HG03103 (cell line): ENCODE data around the gene PTGFRN.
"Not testable (repeated sequence)": the region's sequence is repeated elsewhere in the genome, so short reads cannot be mapped to it uniquely, and the experiment has no call there.

Experiments
- ATAC-seq: cut with Tn5 transposase; IDR thresholded peaks from one replicate; pipeline ENCODE4 v1.9.1; 2021; ENCODE audit warnings: low read depth; ENCODE audit not compliant: unreplicated experiment

Gene PTGFRN

GRCh38 chr1:116962987-116963639 lies 53.4 kb downstream of the PTGFRN start:
- ATAC-seq = peak; percentile 80

- no peak for ATAC-seq
These were observed 57.1 kb downstream of the PTGFRN start for GRCh38 chr1:116966791-116967190.

DNA sequence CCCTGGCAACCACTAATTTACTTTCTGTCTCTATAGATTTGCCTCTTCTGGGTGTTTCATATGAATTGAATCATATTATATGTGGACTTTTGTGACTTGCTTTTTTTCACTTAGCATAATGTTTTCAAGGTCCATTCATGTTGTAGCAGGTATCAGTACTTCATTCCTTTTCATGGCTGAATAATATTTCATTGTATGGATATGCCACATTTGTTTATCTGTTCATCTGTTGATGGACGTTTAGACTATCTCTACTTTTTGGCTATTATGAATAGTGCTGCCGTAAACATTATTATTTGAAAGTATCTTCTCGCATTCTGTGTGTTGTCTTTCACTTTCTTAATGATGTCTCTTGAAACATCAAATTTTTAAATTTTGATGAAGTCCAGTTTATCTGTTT lies 59.0 kb downstream of the PTGFRN start:
- no peak for ATAC-seq

DNA sequence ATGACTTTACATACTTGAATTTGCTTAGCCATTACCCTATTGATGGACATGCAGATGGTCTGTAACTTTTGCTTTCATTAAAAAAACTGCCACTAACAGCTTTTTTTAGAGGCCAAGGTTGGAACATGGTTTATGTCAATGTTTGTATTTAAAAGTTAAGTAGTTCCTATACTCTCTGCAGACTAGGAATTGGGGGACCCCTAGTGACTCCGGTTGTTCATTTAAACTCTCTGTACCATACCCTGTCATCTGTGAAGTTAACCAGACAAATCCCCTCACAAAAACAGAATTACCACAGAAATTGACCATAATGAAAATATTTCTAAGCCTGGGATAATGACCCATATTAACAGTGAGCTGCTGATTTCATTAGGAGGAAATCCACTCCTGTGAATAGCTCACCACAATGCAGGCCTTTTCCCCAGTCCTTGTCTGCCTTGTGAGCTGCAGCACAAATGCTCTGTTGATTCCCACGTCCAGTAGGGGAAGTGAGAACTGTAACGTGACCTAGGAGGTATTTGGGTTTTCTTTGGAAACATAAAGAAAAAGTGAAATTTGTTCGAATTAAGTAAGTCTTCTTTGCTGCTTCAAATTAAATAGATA lies 61.6 kb downstream of the PTGFRN start:
- no peak for ATAC-seq

DNA sequence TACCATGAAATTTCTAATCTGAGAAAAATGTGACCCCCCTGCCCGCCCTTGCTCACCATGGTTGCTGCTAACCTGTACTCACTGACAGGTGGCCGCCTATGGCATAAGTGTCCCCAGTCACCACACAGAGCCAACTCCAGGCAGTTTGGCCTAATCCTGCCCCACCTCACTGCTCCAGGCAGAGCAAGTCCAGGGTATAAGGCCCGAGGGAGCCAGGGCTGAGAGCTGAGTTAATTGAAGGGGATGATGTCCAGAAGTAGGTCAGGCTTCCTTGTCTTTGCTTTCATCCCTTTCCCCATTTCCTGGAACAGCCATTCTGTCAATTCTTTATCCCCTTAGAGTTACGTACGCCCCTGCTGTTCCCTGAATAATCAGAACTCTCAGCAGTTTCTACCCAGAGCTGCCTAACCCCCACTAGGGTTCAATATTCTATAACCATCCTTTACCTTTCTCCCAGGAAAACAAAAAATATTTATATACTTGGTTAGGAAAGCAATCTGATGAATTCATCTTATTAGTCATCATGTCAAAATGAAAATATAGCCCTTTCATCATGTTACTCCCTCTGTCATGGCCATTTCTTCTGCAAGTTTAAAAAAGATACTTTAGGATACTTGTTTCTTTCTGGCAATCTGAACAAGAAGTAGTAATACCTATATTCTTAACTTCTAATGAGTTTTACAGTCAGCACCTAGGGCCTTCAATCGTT lies 62.4 kb downstream of the PTGFRN start:
- ATAC-seq = no peak

GRCh38 chr1:116972674-116973030 lies 62.9 kb downstream of the PTGFRN start:
- no peak for ATAC-seq

DNA sequence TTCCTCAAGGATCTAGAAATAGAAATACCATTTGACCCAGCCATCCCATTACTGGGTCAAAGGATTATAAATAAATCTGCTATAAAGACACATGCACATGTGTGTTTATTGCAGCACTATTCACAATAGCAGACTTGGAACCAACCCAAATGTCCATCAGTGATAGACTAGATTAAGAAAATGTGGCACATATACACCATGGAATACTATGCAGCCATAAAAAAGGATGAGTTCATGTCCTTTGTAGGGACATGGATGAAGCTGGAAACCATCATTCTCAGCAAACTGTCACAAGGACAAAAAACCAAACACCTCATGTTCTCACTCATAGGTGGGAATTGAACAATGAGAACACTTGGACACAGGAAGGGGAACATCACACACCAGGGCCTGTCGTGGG lies 70.6 kb downstream of the PTGFRN start:
- ATAC-seq = not testable (repeated sequence)

DNA sequence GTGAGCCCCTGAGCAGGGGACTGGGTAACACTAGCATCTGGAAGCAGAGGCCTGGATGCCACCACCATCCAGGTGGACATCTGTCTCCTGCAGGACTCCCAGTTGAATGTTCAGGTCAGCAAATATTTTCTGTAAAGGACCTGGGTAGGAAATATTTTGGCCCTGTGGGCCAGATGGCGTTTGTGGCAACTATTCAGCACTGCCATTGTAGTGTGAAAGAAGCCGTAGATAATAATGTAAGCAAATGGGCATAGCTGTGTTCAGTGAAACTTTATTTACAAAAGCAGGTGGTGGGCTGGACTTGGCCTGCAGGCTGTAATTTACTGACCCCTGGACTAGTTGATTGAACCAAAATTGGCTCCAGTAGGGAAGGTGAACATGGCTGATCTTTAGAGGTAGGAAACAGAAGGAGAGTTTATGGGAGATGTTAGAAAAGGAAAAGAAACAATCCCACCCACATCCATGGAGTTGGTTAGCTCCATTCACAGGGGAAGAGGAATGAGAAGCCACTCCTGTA lies 71.9 kb downstream of the PTGFRN start:
- no peak for ATAC-seq

DNA sequence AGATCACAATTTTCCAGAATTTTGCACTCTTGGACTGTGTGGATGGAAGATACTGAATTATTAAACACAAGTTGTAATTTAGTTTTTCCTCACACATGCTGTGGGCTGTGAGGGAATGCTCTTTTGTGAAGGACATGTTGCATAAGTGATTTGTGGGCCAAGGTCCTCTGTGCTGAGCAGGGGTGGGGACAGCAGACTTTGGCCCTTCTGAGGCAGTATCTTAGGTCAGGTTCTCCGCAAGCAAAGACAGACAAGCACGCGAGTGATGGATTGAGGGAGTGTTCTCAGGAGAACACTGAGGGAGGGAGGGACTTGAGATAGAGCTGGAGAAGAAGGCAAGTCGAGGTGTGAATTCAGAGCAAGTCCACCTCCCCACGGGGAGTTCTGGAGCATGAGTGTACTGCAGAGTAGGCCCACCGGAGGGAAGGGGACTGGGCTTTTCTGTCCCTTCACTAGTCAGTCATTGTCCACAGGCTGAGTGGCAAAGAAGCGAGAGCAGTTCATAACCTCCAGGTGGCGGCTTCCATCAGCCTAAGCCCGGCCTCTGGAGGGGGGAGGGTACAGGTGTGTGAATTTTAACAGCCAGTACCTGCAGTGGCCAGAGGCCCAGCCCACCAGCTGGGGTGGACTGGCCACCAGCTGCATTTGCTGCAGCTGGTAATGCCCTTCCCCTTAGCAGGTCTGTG lies 72.7 kb downstream of the PTGFRN start:
- no peak for ATAC-seq

GRCh38 chr1:116983112-116983511 lies 73.4 kb downstream of the PTGFRN start:
- ATAC-seq = no peak

DNA sequence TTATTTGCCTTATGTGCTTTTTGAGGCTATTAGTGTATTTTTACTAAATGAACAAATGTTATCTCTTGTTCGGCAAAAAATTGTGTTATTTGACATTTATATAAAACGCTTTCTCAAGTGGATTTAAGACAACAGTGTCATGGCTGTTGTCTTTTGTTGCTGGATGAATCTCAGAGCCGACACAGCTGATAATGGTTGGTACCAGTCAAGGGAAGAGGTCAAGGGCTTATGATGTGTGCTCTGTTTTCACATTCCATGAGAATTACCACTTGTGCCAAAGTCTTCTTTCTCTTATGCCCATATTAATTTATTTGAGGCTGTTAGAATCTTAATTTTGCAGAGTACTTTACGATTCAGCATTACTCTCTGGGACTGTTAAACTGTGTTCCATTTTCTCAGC lies 74.0 kb downstream of the PTGFRN start:
- no peak for ATAC-seq

DNA sequence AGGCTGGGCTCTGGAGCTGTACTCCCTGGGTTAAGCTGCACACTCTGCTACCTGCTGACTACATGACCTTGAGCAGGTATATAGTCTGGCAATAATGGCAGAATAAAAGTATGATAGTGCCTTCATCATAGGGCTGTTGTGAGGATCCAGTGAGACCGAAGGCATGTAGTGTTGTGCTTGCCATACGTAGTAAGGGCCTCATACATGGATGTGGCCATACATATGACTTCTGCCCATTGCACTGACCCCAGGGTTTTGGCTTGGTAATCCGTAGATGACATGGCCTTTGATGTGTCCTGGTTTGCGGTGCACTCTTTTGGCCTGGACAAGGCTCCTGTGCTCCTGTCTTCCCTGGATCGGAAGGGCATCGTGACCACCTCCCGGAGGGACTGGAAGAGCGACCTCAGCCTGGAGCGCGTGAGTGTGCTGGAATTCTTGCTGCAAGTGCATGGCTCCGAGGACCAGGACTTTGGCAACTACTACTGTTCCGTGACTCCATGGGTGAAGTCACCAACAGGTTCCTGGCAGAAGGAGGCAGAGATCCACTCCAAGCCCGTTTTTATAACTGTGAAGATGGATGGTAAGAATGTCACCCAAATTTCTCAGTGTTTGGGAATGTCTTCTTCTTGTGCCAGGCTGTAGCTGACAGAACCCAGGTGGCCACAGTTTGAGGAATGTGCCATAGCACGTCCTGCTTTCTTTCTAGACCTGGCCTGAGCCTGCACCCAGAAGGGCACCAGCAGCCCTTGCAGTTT lies 74.9 kb downstream of the PTGFRN start:
- ATAC-seq = no peak

- ATAC-seq = no peak
These were observed 76.9 kb downstream of the PTGFRN start for GRCh38 chr1:116986421-116987255.

DNA sequence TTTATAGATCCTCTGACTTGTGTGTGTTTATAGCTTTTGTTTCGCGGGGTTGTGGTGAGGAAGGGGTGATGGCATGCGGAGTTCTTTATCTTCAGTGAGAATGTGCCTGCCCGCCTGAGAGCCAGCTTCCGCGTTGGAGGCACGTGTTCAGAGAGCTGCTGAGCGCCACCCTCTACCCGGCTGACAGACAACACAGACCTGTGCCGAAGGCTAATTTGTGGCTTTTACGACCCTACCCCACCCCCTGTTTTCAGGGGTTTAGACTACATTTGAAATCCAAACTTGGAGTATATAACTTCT lies 77.5 kb downstream of the PTGFRN start:
- no peak for ATAC-seq

- no peak for ATAC-seq
These were observed 78.5 kb downstream of the PTGFRN start for GRCh38 chr1:116988248-116988647.

- ATAC-seq = no peak
These were observed 79.2 kb downstream of the PTGFRN start for GRCh38 chr1:116988908-116989307.

DNA sequence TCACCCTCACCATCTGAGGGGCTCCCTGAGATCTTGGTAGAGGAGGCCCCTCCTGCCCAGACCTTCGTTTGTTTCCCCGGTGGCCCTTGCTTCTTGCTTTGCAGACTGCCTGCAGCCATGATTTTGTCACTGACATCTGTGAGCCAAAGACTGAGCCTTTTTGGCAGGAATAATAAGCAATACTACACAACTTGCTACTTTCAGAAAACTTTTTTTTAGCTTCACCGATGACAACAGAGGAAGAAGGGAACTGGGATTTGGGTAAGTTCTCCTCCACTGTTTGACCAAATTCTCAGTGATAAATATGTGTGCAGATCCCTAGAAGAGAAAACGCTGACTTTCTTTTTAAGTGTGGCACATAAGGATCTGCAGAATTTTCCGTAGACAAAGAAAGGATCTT lies 80.1 kb downstream of the PTGFRN start:
- no peak for ATAC-seq

GRCh38 chr1:116990612-116991151 lies 81.0 kb downstream of the PTGFRN start:
- no peak for ATAC-seq

- no peak for ATAC-seq
These were observed 81.6 kb downstream of the PTGFRN start for GRCh38 chr1:116991171-116991845.
